ENCODE measurements around the gene CCDC51. TPM values are rescaled to one million over a fixed set of nuclear protein-coding genes. Genes with fewer than 3 reads are reported as not detected.

Gene CCDC51
- total RNA-seq, result 21.5 and 24.3 TPM in 2 replicates

GRCh38 chr3:48439820-48440589 lies at the start of gene CCDC51, which contains the start of gene TMA7:
CCDC51 (minus strand) TSS chr3:48440119; CDS start chr3:48435128, 4,991 bp downstream.
TMA7 (plus strand) TSS chr3:48440257; CDS start chr3:48440297, 40 bp downstream.

GRCh38 chr3:48446425-48447193 lies 6.7 kb upstream of the CCDC51 start, which contains the start of gene ATRIP:
ATRIP (plus strand) TSS chr3:48446737; CDS start chr3:48446846, 109 bp downstream.

DNA sequence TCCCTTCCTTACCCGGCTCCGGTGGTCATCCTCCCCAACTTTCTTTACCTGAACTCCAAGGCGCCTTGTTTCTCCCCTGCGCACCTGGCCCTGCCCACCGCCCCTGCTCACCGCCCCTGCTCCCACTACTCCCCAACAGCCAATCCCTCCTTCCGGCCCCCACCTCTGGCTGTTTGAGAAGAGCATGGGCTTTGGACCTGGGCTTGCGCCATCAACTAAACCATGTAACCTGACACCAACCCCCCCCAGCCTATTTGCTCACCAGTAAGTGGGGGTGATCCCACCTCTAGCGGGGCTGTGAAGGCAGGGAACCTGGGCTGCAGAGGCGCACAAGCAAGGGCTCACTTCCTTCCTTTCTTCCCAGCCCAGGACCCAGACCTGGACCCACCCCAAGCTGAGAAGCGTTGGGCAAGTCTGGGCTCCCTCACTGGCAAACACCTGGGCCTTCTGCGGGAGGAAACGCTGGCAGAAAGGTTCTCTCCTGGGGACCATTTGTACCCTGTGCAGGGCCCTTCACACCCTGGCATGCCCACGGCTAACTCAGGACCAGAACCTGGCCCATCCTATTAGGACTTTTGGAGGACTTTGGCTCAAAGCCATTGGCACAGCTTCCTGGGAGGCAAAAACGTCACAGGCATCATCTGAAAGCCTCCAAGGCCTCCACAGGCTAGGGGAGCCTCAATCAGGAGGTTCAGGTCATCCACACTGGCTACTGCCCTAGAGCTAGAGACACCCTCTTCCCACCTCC lies 9.8 kb downstream of the CCDC51 start, which contains the start of gene PLXNB1:
Gene PLXNB1 (minus strand): TSS at position 127 of the 748 bp plus-strand sequence. CDS start 5,475 bp downstream, outside the sequence.

Other genes starting within 250 kb of the CCDC51 start
- gene CAMP, start 216.6 kb downstream of the CCDC51 start, total RNA-seq, result not detected in 2 replicates
- 4.1 and 4.5 TPM in 2 replicates for gene ZNF589, start 199.0 kb downstream of the CCDC51 start, total RNA-seq
- 31.2 and 35.9 TPM in 2 replicates for gene NME6, start 138.8 kb downstream of the CCDC51 start, total RNA-seq
- not detected in 2 replicates for gene SPINK8, start 106.5 kb downstream of the CCDC51 start, total RNA-seq
- not detected in 2 replicates for gene FBXW12, start 67.9 kb downstream of the CCDC51 start, total RNA-seq
- gene PLXNB1, start 10.0 kb downstream of the CCDC51 start, total RNA-seq, result 14.7 and 30.0 TPM in 2 replicates
- 211 and 292 TPM in 2 replicates for gene TMA7, start 138 bp upstream of the CCDC51 start, total RNA-seq
- gene ATRIP, start 6.6 kb upstream of the CCDC51 start, total RNA-seq, result 5.4 and 13.4 TPM in 2 replicates
- gene SHISA5, start 64.1 kb upstream of the CCDC51 start, total RNA-seq, result 96.6 and 106 TPM in 2 replicates
- gene PFKFB4, start 116.7 kb upstream of the CCDC51 start, total RNA-seq, result 9.2 and 14.4 TPM in 2 replicates
- 1.2 and 1.5 TPM in 2 replicates for gene UCN2, start 123.7 kb upstream of the CCDC51 start, total RNA-seq
- 46.3 and 70.9 TPM in 2 replicates for gene COL7A1, start 155.2 kb upstream of the CCDC51 start, total RNA-seq
- 414 and 596 TPM in 2 replicates for gene UQCRC1, start 169.5 kb upstream of the CCDC51 start, total RNA-seq
- gene TMEM89, start 181.7 kb upstream of the CCDC51 start, total RNA-seq, result not detected in 2 replicates
- gene SLC26A6, start 195.3 kb upstream of the CCDC51 start, total RNA-seq, result 24.5 and 35.4 TPM in 2 replicates
- 0.89 and 1.00 TPM in 2 replicates for gene CELSR3, start 222.8 kb upstream of the CCDC51 start, total RNA-seq
- gene NCKIPSD, start 245.8 kb upstream of the CCDC51 start, total RNA-seq, result 11.5 and 14.6 TPM in 2 replicates

Measured in uterine smooth muscle cell (primary cell).